ENCODE measurements around the gene CEP104.
A peak's percentile ranks its signal among the peaks of the same experiment; 100 is the strongest.

Gene CEP104

DNA sequence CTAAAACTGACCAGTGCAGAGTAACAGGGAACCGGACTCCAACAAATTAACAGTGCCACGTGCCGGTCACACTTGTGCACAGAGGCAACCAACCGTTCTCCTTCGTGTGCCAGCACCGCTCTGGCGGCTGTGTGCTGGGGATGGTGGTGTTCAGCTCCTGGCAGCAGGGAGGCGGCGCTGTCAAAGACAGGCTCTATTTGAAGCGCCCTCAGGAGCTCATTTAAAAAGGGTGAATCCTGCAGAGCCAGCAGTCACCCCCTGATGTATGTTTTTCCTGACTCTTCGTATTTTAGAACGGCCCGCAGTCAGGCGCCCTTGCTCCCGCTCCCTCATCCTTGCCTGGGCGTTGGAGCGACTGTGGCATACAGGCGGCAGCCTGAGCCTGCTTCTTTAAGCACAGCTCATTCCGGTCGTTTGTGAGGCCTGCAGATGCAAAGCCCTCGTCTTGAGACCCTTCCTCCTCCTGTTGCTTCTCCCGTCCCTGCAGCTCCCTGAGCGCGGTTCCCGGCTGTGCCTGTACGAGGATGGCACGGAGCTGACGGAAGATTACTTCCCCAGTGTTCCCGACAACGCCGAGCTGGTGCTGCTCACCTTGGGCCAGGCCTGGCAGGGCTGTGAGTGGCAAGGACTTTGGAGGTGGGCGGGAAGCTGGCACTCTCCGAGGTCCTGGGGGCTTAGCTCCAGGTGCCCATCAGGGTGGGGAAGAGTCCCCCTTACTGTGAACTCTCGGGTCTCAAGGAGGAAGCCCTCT lies 1.4 kb upstream of the CEP104 start:
- Histone ChIP-seq H3K18ac (ENCODE audit: low read length) (no peak overlapping the region), H3K79me1 (ENCODE audit: low read depth, low read length) (no peaks in the 10 kb centered on the region), H2BK5ac (ENCODE audit: low read length) (peak overlapping the region; percentile 46), H3K27me3 (ENCODE audit: control insufficient read depth in 3 of 3, insufficient read depth in 3 of 3, low read depth in 1 of 3, low read length in 3 of 3) (peaks cover 0 to 5% (median 0%) of the 10 kb centered on the region in 3 experiments), H3K4me3 (ENCODE audit: low read length in 2 of 2) (peak overlapping the region in 1 of 2 donors; percentile 71), H4K8ac (ENCODE audit: low read depth, low read length) (no peak overlapping the region), H2BK120ac (ENCODE audit: low read depth, low read length) (no peak overlapping the region), H2BK12ac (ENCODE audit: low read length) (no peak overlapping the region), H2AK5ac (ENCODE audit: low read depth, low read length) (peak overlapping the region; percentile 65), H3K9me3 (replicated peaks in 1 of 2; ENCODE audit: control insufficient read depth in 2 of 2, insufficient read depth in 1 of 2, low read depth in 1 of 2, low read length in 2 of 2) (no peaks in the 10 kb centered on the region), H3K4me2 (ENCODE audit: insufficient read depth, low read length, poor library complexity, severe bottlenecking) (peak overlapping the region; percentile 81), H4K91ac (ENCODE audit: low read depth, low read length, poor library complexity) (no peak overlapping the region), H3K27ac (replicated peaks; ENCODE audit: low read length) (no peak overlapping the region), H3K4me1 (ENCODE audit: control insufficient read depth in 2 of 2, insufficient read depth in 1 of 2, low read depth in 1 of 2, low read length in 2 of 2) (peaks cover 6% of the 10 kb centered on the region in 2 donors), H3K9ac (ENCODE audit: low read depth, low read length, poor library complexity) (peak overlapping the region; percentile 37), H3K14ac (ENCODE audit: low read length) (no peak overlapping the region), H3K23ac (ENCODE audit: low read depth, low read length, poor library complexity) (no peak overlapping the region), H2BK15ac (ENCODE audit: low read length) (no peak overlapping the region), H3K4ac (ENCODE audit: low read length) (no peak overlapping the region), H3K36me3 (replicated peaks in 1 of 2; ENCODE audit: control insufficient read depth in 2 of 2, insufficient read depth in 2 of 2, low read length in 2 of 2) (no peaks in the 10 kb centered on the region), H2AFZ (ENCODE audit: low read length) (peak overlapping the region; percentile 97)
- no CpG with 5 or more reads among the region's 34 CpGs for WGBS, 2 donors (ENCODE audit: extremely low coverage in 2 of 2, insufficient read length in 2 of 2, insufficient replicate concordance in 1 of 2)
- DNase-seq (ENCODE audit: low spot score) = no peak

DNA sequence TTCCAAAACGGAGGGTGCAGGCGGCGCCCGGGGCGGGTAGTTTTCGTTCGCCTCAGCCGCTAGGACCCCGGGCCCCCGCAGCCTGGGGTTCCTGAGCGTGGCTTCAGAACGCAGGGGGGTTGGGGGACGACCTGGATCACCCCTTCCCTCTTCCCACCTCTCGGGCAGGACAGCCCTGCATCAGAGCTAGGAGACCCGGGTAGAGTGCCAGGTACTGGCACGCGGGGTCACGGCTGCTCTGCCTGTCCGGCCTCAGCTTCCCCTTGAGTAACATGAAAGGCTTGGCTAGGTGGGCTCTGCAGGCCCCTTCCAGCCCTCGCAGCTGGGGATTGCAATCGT lies 749 bp upstream of the CEP104 start:
- H3K36me3 ChIP-seq (replicated peaks in 1 of 2; ENCODE audit: control insufficient read depth in 2 of 2, insufficient read depth in 2 of 2, low read length in 2 of 2) = no peaks in the 10 kb centered on the region
- H3K27ac ChIP-seq (replicated peaks; ENCODE audit: low read length) = no peak overlapping the region
- H2BK5ac ChIP-seq (ENCODE audit: low read length) = peak overlapping the region; percentile 46
- no peak overlapping the region for H3K4ac ChIP-seq (ENCODE audit: low read length)
- H3K18ac ChIP-seq (ENCODE audit: low read length) = peak overlapping the region; percentile 80
- WGBS, 2 donors (ENCODE audit: extremely low coverage in 2 of 2, insufficient read length in 2 of 2, insufficient replicate concordance in 1 of 2) = no CpG with 5 or more reads among the region's 21 CpGs
- no peak overlapping the region for H4K91ac ChIP-seq (ENCODE audit: low read depth, low read length, poor library complexity)
- peak overlapping the region; percentile 71 to 84 for H3K4me3 ChIP-seq (ENCODE audit: low read length in 2 of 2)
- no peaks in the 10 kb centered on the region for H3K9me3 ChIP-seq (replicated peaks in 1 of 2; ENCODE audit: control insufficient read depth in 2 of 2, insufficient read depth in 1 of 2, low read depth in 1 of 2, low read length in 2 of 2)
- no peaks in the 10 kb centered on the region for H3K79me1 ChIP-seq (ENCODE audit: low read depth, low read length)
- H3K4me1 ChIP-seq (ENCODE audit: control insufficient read depth in 2 of 2, insufficient read depth in 1 of 2, low read depth in 1 of 2, low read length in 2 of 2) = peaks cover 6% of the 10 kb centered on the region in 2 donors
- H2BK12ac ChIP-seq (ENCODE audit: low read length) = no peak overlapping the region
- H3K4me2 ChIP-seq (ENCODE audit: insufficient read depth, low read length, poor library complexity, severe bottlenecking) = peak overlapping the region; percentile 81
- H2AK5ac ChIP-seq (ENCODE audit: low read depth, low read length) = peak overlapping the region; percentile 65
- H2BK120ac ChIP-seq (ENCODE audit: low read depth, low read length) = no peak overlapping the region
- H2BK15ac ChIP-seq (ENCODE audit: low read length) = no peak overlapping the region
- H3K14ac ChIP-seq (ENCODE audit: low read length) = no peak overlapping the region
- no peak for DNase-seq (ENCODE audit: low spot score)
- no peak overlapping the region for H4K8ac ChIP-seq (ENCODE audit: low read depth, low read length)
- peak overlapping the region; percentile 88 for H3K9ac ChIP-seq (ENCODE audit: low read depth, low read length, poor library complexity)
- H2AFZ ChIP-seq (ENCODE audit: low read length) = peak overlapping the region; percentile 97
- H3K23ac ChIP-seq (ENCODE audit: low read depth, low read length, poor library complexity) = peak overlapping the region; percentile 95
- H3K27me3 ChIP-seq (ENCODE audit: control insufficient read depth in 3 of 3, insufficient read depth in 3 of 3, low read depth in 1 of 3, low read length in 3 of 3) = peaks cover 0 to 5% (median 0%) of the 10 kb centered on the region in 3 experiments

DNA sequence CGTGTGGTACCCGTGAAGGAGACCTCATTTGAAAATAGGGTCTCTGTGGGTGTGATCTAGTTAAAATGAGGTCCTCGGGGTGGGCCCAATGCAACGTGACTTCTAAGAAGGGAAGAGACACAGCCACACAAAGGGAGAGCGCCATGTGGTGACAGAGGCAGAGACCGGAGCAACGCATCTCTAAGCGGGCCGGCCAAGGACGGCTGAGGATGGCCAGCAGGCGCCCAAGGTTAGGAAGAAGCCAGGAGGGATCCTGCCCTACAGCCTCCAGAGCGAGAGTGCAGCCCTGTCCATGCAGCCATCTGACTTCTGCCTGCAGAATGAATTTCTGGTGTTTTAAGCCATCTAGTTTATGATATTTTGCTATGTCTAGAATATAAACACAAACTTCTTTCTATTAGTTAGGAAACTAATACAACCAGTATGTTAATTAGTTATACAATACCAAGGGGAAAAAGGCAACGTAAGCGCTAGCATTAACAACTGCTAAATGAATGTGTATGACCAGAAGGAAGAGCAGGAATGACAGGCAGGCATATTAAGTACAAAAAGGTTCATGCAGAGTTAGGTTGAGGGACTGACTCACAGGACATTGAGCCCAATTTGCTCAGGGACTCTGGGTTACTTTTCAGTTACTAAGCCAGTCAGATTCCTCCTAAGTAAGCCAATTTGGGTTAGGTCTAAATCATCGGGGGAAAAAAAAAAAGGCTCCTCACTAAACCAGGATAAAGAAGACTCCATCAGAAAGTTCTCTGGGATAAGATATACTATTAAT lies 4.1 kb downstream of the CEP104 start:
- H3K27ac ChIP-seq (replicated peaks; ENCODE audit: low read length) = no peak overlapping the region
- H3K9ac ChIP-seq (ENCODE audit: low read depth, low read length, poor library complexity) = no peak overlapping the region
- H3K4me3 ChIP-seq (ENCODE audit: low read length in 2 of 2) = no peak overlapping the region
- no peak overlapping the region for H2BK5ac ChIP-seq (ENCODE audit: low read length)
- H3K9me3 ChIP-seq (replicated peaks in 1 of 2; ENCODE audit: control insufficient read depth in 2 of 2, insufficient read depth in 1 of 2, low read depth in 1 of 2, low read length in 2 of 2) = no peaks in the 10 kb centered on the region
- peaks cover 0 to 2% (median 0%) of the 10 kb centered on the region in 3 experiments for H3K27me3 ChIP-seq (ENCODE audit: control insufficient read depth in 3 of 3, insufficient read depth in 3 of 3, low read depth in 1 of 3, low read length in 3 of 3)
- no peak for DNase-seq (ENCODE audit: low spot score)
- H3K14ac ChIP-seq (ENCODE audit: low read length) = no peak overlapping the region
- H4K91ac ChIP-seq (ENCODE audit: low read depth, low read length, poor library complexity) = no peak overlapping the region
- H2BK12ac ChIP-seq (ENCODE audit: low read length) = no peak overlapping the region
- WGBS, 2 donors (ENCODE audit: extremely low coverage in 2 of 2, insufficient read length in 2 of 2, insufficient replicate concordance in 1 of 2) = no CpG with 5 or more reads among the region's 15 CpGs
- H4K8ac ChIP-seq (ENCODE audit: low read depth, low read length) = no peak overlapping the region
- peaks cover 8 to 29% of the 10 kb centered on the region in 2 donors for H3K36me3 ChIP-seq (replicated peaks in 1 of 2; ENCODE audit: control insufficient read depth in 2 of 2, insufficient read depth in 2 of 2, low read length in 2 of 2)
- no peak overlapping the region for H2BK120ac ChIP-seq (ENCODE audit: low read depth, low read length)
- H2AFZ ChIP-seq (ENCODE audit: low read length) = no peak overlapping the region
- peaks cover 2 to 3% of the 10 kb centered on the region in 2 donors for H3K4me1 ChIP-seq (ENCODE audit: control insufficient read depth in 2 of 2, insufficient read depth in 1 of 2, low read depth in 1 of 2, low read length in 2 of 2)
- no peak overlapping the region for H3K23ac ChIP-seq (ENCODE audit: low read depth, low read length, poor library complexity)
- H3K4ac ChIP-seq (ENCODE audit: low read length) = no peak overlapping the region
- no peak overlapping the region for H3K4me2 ChIP-seq (ENCODE audit: insufficient read depth, low read length, poor library complexity, severe bottlenecking)
- H2AK5ac ChIP-seq (ENCODE audit: low read depth, low read length) = no peak overlapping the region
- no peak overlapping the region for H2BK15ac ChIP-seq (ENCODE audit: low read length)
- no peaks in the 10 kb centered on the region for H3K79me1 ChIP-seq (ENCODE audit: low read depth, low read length)
- no peak overlapping the region for H3K18ac ChIP-seq (ENCODE audit: low read length)

DNA sequence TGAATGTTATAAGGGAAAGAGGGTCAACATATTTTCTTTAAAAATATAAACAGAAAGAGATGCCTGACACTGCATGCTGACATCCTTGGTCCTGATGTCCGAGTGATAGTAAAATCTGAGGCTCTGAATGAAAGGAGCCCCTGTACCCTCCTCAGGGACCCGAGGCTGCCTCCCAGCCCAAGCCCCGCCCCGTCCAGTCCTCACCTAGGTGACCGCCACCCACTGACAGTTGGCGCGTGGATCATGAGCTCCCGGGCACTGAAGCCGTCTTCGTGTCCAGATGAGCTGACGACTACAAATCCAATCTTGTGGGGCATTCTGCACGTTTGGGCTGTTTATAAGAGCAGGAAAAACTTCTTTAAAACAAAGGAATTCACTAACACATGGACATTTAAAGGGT lies 4.9 kb downstream of the CEP104 start:
- H3K18ac ChIP-seq (ENCODE audit: low read length) = no peak overlapping the region
- no CpG with 5 or more reads among the region's 12 CpGs for WGBS, 2 donors (ENCODE audit: extremely low coverage in 2 of 2, insufficient read length in 2 of 2, insufficient replicate concordance in 1 of 2)
- no peak overlapping the region for H2BK12ac ChIP-seq (ENCODE audit: low read length)
- no peak overlapping the region for H2BK15ac ChIP-seq (ENCODE audit: low read length)
- DNase-seq (ENCODE audit: low spot score) = no peak
- no peaks in the 10 kb centered on the region for H3K4me1 ChIP-seq (ENCODE audit: control insufficient read depth in 2 of 2, insufficient read depth in 1 of 2, low read depth in 1 of 2, low read length in 2 of 2)
- peaks cover 8 to 37% of the 10 kb centered on the region in 2 donors for H3K36me3 ChIP-seq (replicated peaks in 1 of 2; ENCODE audit: control insufficient read depth in 2 of 2, insufficient read depth in 2 of 2, low read length in 2 of 2)
- H2AK5ac ChIP-seq (ENCODE audit: low read depth, low read length) = no peak overlapping the region
- H2AFZ ChIP-seq (ENCODE audit: low read length) = no peak overlapping the region
- no peaks in the 10 kb centered on the region for H3K27me3 ChIP-seq (ENCODE audit: control insufficient read depth in 3 of 3, insufficient read depth in 3 of 3, low read depth in 1 of 3, low read length in 3 of 3)
- no peak overlapping the region for H3K4me2 ChIP-seq (ENCODE audit: insufficient read depth, low read length, poor library complexity, severe bottlenecking)
- no peak overlapping the region for H3K9ac ChIP-seq (ENCODE audit: low read depth, low read length, poor library complexity)
- no peaks in the 10 kb centered on the region for H3K79me1 ChIP-seq (ENCODE audit: low read depth, low read length)
- H2BK120ac ChIP-seq (ENCODE audit: low read depth, low read length) = no peak overlapping the region
- no peak overlapping the region for H4K8ac ChIP-seq (ENCODE audit: low read depth, low read length)
- H3K4me3 ChIP-seq (ENCODE audit: low read length in 2 of 2) = no peak overlapping the region
- no peak overlapping the region for H3K23ac ChIP-seq (ENCODE audit: low read depth, low read length, poor library complexity)
- H3K4ac ChIP-seq (ENCODE audit: low read length) = no peak overlapping the region
- no peak overlapping the region for H3K27ac ChIP-seq (replicated peaks; ENCODE audit: low read length)
- H2BK5ac ChIP-seq (ENCODE audit: low read length) = no peak overlapping the region
- no peaks in the 10 kb centered on the region for H3K9me3 ChIP-seq (replicated peaks in 1 of 2; ENCODE audit: control insufficient read depth in 2 of 2, insufficient read depth in 1 of 2, low read depth in 1 of 2, low read length in 2 of 2)
- no peak overlapping the region for H3K14ac ChIP-seq (ENCODE audit: low read length)
- no peak overlapping the region for H4K91ac ChIP-seq (ENCODE audit: low read depth, low read length, poor library complexity)

Measured in neuronal stem cell (in vitro differentiated cells).